ENCODE measurements around the gene IQCM.

Gene IQCM

DNA sequence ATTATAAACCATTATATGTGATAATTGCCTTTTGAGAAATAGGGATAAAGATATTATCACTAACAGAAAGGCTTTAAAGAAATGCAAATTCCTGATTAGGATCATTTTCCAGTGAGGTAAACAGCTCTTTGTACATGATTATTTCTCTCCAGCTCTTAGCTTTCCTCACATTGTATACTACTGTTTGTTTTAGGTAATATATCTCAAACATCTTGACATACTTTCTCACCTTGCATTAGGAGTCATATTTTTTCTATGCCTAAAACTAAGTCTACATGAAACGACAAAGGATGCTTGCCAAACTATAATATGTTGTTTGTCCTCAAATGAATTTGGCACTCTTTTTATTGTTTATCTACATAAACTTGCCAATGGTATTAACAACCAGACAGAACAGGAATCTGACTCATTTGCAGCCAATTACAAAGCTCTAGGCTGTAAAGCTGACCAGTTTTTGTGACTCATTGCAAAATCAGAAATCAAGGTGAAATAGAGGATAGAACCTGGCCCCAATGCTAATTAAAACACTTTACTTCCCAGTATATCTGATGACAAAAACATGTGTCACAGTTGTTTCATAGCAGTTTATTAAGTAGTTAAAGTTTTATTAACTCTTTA is 107.0 kb downstream of the IQCM start:
- TF ChIP-seq, protein P1, sequence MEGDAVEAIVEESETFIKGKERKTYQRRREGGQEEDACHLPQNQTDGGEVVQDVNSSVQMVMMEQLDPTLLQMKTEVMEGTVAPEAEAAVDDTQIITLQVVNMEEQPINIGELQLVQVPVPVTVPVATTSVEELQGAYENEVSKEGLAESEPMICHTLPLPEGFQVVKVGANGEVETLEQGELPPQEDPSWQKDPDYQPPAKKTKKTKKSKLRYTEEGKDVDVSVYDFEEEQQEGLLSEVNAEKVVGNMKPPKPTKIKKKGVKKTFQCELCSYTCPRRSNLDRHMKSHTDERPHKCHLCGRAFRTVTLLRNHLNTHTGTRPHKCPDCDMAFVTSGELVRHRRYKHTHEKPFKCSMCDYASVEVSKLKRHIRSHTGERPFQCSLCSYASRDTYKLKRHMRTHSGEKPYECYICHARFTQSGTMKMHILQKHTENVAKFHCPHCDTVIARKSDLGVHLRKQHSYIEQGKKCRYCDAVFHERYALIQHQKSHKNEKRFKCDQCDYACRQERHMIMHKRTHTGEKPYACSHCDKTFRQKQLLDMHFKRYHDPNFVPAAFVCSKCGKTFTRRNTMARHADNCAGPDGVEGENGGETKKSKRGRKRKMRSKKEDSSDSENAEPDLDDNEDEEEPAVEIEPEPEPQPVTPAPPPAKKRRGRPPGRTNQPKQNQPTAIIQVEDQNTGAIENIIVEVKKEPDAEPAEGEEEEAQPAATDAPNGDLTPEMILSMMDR (IDR thresholded peaks at IDR 0.05; ENCODE audit: low read depth, low read length, missing control alignments) = no peak
- H3K4me3 ChIP-seq (ENCODE audit: low read depth, low read length) = no peak overlapping the region
- no peak for DNase-seq (ENCODE audit: low read depth)

DNA sequence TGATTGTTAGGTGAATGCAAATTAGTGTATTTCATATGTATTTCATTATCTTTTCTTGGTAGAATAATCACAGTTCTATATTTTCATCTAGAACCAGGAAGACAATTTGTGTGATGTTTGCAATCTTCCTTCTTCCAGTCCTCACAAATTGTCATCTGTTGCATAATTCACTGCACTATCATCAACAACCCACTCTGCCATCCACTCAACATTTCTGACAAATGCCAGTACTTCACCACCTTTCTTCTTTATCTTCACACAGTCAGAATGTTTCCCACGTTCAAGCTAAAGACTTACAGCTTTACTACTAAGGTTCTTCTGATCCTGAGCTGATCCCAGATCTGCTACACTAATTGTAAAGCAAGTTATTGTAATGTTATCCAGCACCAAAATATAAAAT is 107.8 kb downstream of the IQCM start:
- TF ChIP-seq, protein P1 (IDR thresholded peaks at IDR 0.05; ENCODE audit: low read depth, low read length, missing control alignments) = no peak
- H3K4me3 ChIP-seq (ENCODE audit: low read depth, low read length) = no peak overlapping the region
- DNase-seq (ENCODE audit: low read depth) = no peak

DNA sequence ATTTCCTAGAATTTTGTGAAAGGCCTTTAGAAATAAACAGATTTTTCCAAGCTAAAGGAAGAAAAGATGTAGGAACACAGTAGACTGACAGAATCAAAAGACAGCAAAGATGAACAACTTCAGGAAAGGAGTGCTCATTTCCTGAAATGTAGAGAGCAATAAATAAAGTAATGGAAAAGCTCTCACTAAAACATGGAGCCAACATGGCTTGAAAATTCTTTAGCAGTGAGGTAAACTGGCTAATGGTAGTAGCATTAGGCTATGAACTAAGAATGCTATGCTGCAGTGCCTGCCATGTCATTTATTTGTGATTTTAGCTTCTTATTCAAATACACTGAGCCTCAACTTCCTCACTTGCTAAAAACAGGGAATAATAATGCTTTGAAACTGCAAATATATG is 108.7 kb downstream of the IQCM start:
- DNase-seq (ENCODE audit: low read depth) = no peak
- no peak overlapping the region for H3K4me3 ChIP-seq (ENCODE audit: low read depth, low read length)
- TF ChIP-seq, protein P1 (IDR thresholded peaks at IDR 0.05; ENCODE audit: low read depth, low read length, missing control alignments) = no peak

DNA sequence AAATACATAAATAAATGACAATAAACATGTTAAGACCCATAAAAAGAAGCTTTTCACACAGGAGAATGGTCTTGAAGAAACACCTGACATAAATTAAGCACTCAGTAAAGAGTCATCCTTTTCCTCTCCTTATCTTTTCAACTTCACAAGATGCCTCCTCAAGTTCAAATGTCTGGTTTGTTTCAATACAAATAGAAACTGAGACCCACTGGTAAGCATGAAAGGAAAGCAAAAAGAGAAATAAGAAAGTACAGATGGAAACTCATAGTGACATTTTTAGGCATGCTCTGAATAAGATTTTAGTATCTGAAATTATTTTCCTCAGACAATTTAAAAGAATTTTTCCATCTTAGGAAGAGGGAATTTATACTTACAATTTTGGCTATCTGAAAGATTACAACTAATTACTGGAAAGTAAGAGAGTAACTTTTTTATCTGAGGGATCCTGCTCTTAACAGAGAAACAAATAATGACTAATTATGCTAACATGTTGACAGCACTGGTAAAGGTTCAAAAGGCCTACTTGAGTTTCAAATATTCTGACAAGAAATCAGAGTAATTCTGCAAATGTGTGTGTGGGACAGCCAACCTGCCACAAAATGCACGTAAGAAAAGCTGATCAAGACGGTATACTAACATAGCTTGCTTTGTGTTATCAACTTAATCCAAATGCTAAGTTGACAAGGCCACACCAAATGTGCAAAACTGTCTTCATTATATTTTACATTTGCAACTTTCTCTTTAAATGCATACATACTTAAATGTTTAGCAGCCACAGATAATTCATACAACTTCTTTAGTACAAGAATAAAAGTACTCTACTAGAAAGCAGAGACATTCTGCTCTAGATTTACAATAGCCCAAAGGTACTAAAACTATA is 113.0 kb downstream of the IQCM start:
- no peak for DNase-seq (ENCODE audit: low read depth)

DNA sequence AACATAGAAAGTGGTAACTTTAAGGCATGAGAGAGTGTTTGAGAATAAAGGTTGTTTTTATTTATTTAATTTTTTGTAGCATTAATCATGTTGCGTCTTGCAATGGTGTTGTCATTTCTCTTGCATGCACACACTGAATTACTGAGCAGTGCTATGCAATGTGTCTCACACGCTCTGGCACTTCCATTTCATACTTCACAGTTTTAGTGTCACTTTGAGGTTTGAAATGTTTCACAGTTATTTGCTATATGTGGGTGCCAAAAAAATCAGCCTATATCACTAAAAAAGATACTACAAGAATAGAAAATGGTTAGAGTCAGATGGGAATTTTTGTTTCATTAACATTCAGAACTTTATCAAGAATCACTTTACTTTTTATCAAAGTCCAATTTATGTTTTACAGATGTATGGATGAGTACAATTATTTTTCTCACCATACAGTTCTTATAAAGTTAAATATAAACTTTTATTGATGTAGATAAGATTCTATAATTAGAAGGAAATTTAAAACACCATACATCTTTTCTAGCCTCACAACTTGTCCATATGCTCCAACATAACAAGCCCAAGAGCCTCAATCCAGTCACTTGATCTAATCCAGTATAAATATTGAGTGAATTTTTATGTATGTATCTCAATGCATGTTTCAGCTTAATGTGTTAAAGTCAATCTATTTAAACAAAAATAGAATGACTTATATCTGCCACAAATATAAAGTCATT is 114.0 kb downstream of the IQCM start:
- TF ChIP-seq, protein P1 (IDR thresholded peaks at IDR 0.05; ENCODE audit: low read depth, low read length, missing control alignments) = no peak
- no peak for DNase-seq (ENCODE audit: low read depth)
- H3K4me3 ChIP-seq (ENCODE audit: low read depth, low read length) = no peak overlapping the region

More for the DNA sequence above, 113.0 kb downstream of the IQCM start:
- TF ChIP-seq, protein P1 (IDR thresholded peaks at IDR 0.05; ENCODE audit: low read depth, low read length, missing control alignments) = no peak
- no peak overlapping the region for H3K4me3 ChIP-seq (ENCODE audit: low read depth, low read length)

DNA sequence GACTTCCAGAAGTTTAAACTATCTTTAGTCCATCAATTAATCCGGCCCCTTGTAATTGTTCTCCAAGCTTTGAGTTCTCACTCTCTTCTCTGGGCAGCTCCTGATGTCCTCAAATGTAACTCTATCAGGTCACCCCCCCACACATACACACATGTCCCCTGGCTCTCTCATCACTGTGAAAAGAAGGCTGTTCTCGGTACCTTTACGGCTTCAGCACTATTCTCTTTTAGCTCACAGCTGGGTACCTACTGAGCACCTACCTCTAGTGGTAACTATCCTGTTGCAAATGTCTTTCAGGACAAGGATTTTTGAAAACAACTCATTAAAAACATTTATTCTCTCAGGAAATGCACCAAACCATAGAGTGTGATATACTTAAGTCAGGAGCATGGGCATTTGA is 115.4 kb downstream of the IQCM start:
- no peak overlapping the region for H3K4me3 ChIP-seq (ENCODE audit: low read depth, low read length)
- no peak for DNase-seq (ENCODE audit: low read depth)
- TF ChIP-seq, protein P1 (IDR thresholded peaks at IDR 0.05; ENCODE audit: low read depth, low read length, missing control alignments) = no peak
